WTC11 (cell line): Measurements from ENCODE around the gene PLCB2. TPM values are rescaled to one million over a fixed set of nuclear protein-coding genes. Genes with fewer than 3 reads are reported as not detected.
A peak's percentile ranks its signal among the peaks of the same experiment; 100 is the strongest.

ENCODE experiments used
- ATAC-seq: fragments of 200-7000 bp; cut with Tn5 transposase; 2 replicates; pipeline ENCODE4 v1.10.0; 2021; ENCODE audit warnings: mild to moderate bottlenecking, moderate library complexity
- CTCF ChIA-PET: fragments of 300-600 bp; sonication (Branson Sonifier 250); formaldehyde crosslinking; loops from one replicate; lab custom pipeline; 2021; ENCODE audit warnings: antibody characterized with exemption; lab: Charles Lee
- POLR2A ChIA-PET: fragments of 350-600 bp; sonication (Branson Sonifier 250); formaldehyde crosslinking; loops from one replicate; lab custom pipeline; 2021; ENCODE audit warnings: antibody characterized with exemption; lab: Charles Lee
- DNase-seq: peaks from one replicate; pipeline ENCODE4 v3.0.0; 2021; ENCODE audit warnings: low spot score
- H3K27ac Mint-ChIP-seq: 2 replicates; pipeline ENCODE4 v1.8.0; 2021; ENCODE audit warnings: mixed read lengths
- H3K27me3 Mint-ChIP-seq: 2 replicates; pipeline ENCODE4 v1.8.0; 2021; ENCODE audit warnings: low read depth, mild to moderate bottlenecking, moderate library complexity, mixed read lengths
- H3K36me3 Mint-ChIP-seq: 2 replicates; pipeline ENCODE4 v1.8.0; 2021; ENCODE audit warnings: mixed read lengths
- H3K4me1 Mint-ChIP-seq: 2 replicates; pipeline ENCODE4 v1.8.0; 2022; ENCODE audit warnings: mixed read lengths
- H3K4me3 Mint-ChIP-seq: 2 replicates; pipeline ENCODE4 v1.8.0; 2021; ENCODE audit warnings: mild to moderate bottlenecking, moderate library complexity, mixed read lengths
- H3K9me3 Mint-ChIP-seq: 2 replicates; pipeline ENCODE4 v1.8.0; 2021; ENCODE audit warnings: mixed read lengths
- ESRRA ChIP-seq: sonication (generic); formaldehyde crosslinking; IDR thresholded peaks from 2 replicates; pipeline ENCODE4 v1.8.1; 2022; ENCODE audit warnings: mild to moderate bottlenecking, missing genetic modification reagents, borderline replicate concordance
- GTF2I ChIP-seq: fragments of 250-450 bp; sonication (Bioruptor Pico); conservative IDR thresholded peaks from 2 replicates; pipeline ENCODE4 v1.4.0; 2021; ENCODE audit warnings: mild to moderate bottlenecking
- JAZF1 ChIP-seq: fragments of 250-450 bp; sonication (Bioruptor Pico); IDR thresholded peaks from 2 replicates; pipeline ENCODE4 v1.9.0; 2021; ENCODE audit warnings: moderate library complexity, mild to moderate bottlenecking, inconsistent platforms
- NFATC4 ChIP-seq: fragments of 250-450 bp; sonication (Bioruptor Pico); IDR thresholded peaks from 2 replicates; pipeline ENCODE4 v1.9.0; 2021; ENCODE audit warnings: mild to moderate bottlenecking
- NFYB ChIP-seq: sonication (generic); formaldehyde crosslinking; conservative IDR thresholded peaks from 2 replicates; pipeline ENCODE4 v1.8.0; 2022; ENCODE audit warnings: low read depth, missing genetic modification reagents
- NR2C2 ChIP-seq: sonication (generic); formaldehyde crosslinking; IDR thresholded peaks from 2 replicates; pipeline ENCODE4 v1.8.0; 2022; ENCODE audit warnings: mild to moderate bottlenecking, missing genetic modification reagents
- PRRX2 ChIP-seq: fragments of 250-450 bp; sonication (Bioruptor Pico); IDR thresholded peaks from 2 replicates; pipeline ENCODE4 v1.8.0; 2021; ENCODE audit warnings: mild to moderate bottlenecking
- RELA ChIP-seq: sonication (generic); formaldehyde crosslinking; IDR thresholded peaks from 2 replicates; pipeline ENCODE4 v1.8.1; 2022; ENCODE audit warnings: missing genetic modification reagents, mild to moderate bottlenecking, borderline replicate concordance
- ZBTB21 ChIP-seq: sonication (generic); formaldehyde crosslinking; IDR thresholded peaks from 2 replicates; pipeline ENCODE4 v1.8.1; 2023; ENCODE audit warnings: mild to moderate bottlenecking, missing genetic modification reagents, borderline replicate concordance
- ZNF232 ChIP-seq: sonication (generic); formaldehyde crosslinking; IDR thresholded peaks from 2 replicates; pipeline ENCODE4 v1.8.0; 2022; ENCODE audit warnings: mild to moderate bottlenecking, missing genetic modification reagents
- total RNA-seq: library from RNA; stranded (reverse); gene quantifications from 3 replicates; pipeline ENCODE4 v1.2.3, GENCODE V29; 2021
- TF ChIP-seq, protein P1 (sequence below): sonication (generic); formaldehyde crosslinking; IDR thresholded peaks from 2 replicates; pipeline ENCODE4 v1.8.1; 2023; ENCODE audit warnings: mild to moderate bottlenecking, missing genetic modification reagents
- TF ChIP-seq, protein P2 (sequence below): sonication (generic); formaldehyde crosslinking; IDR thresholded peaks from 2 replicates; pipeline ENCODE4 v1.8.1; 2023; ENCODE audit warnings: mild to moderate bottlenecking, missing genetic modification reagents, moderate library complexity
- TF ChIP-seq, protein P3 (sequence below): fragments of 200-600 bp; IDR thresholded peaks from 2 replicates; pipeline ENCODE4 v1.8.0; 2022; ENCODE audit warnings: antibody characterized with exemption
- TF ChIP-seq, protein P4 (sequence below): sonication (generic); formaldehyde crosslinking; IDR thresholded peaks from 2 replicates; pipeline ENCODE4 v1.8.1; 2022; ENCODE audit warnings: mild to moderate bottlenecking, moderate library complexity, missing genetic modification reagents

Gene PLCB2
- total RNA-seq, 1 experiment from 2014 or later = 15.2 TPM

DNA sequence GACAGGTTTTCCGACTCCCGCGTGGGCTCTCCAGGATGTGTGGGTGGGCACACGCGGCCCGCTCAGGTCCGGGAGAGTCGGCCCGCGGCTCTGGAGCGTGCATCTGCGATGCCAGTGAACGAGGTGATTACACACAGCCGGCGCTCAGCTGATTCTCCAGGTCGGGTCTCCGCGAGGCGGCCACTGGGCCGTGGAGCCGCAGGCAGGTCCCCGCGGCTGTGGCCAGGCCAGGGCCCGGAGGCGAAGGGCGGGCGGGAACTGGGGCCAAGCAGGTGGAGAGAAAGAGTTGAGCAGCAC is 55.6 kb downstream of the PLCB2 start:
- H3K9me3 Mint-ChIP-seq = no peaks in the 10 kb centered on the region
- H3K4me3 Mint-ChIP-seq = peak overlapping the region; percentile 52
- H3K27me3 Mint-ChIP-seq = peaks cover 38% of the 10 kb centered on the region
- ChIA-PET POLR2A (no interaction called here), CTCF (interaction anchor here (1.2 to 15.1 kb wide), 5 partner anchors 13 to 495 kb away, joined by 3 to 224 read pairs (median 10); partner anchors contain the start of gene PAK6)
- no peak overlapping the region for H3K27ac Mint-ChIP-seq
- ATAC-seq = no peak
- DNase-seq = no peak
- H3K4me1 Mint-ChIP-seq = peaks cover 18% of the 10 kb centered on the region
- no peak for TF ChIP-seq NFYB (CRISPR knock-in tag)
- TF ChIP-seq, protein P1, sequence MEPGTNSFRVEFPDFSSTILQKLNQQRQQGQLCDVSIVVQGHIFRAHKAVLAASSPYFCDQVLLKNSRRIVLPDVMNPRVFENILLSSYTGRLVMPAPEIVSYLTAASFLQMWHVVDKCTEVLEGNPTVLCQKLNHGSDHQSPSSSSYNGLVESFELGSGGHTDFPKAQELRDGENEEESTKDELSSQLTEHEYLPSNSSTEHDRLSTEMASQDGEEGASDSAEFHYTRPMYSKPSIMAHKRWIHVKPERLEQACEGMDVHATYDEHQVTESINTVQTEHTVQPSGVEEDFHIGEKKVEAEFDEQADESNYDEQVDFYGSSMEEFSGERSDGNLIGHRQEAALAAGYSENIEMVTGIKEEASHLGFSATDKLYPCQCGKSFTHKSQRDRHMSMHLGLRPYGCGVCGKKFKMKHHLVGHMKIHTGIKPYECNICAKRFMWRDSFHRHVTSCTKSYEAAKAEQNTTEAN (CRISPR knock-in tag) = no peak
- TF ChIP-seq, protein P2, sequence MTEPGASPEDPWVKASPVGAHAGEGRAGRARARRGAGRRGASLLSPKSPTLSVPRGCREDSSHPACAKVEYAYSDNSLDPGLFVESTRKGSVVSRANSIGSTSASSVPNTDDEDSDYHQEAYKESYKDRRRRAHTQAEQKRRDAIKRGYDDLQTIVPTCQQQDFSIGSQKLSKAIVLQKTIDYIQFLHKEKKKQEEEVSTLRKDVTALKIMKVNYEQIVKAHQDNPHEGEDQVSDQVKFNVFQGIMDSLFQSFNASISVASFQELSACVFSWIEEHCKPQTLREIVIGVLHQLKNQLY (CRISPR knock-in tag) = 0 out of 2 replicates have a peak, but pooled peaks have one; percentile 1
- no peaks in the 10 kb centered on the region for H3K36me3 Mint-ChIP-seq

DNA sequence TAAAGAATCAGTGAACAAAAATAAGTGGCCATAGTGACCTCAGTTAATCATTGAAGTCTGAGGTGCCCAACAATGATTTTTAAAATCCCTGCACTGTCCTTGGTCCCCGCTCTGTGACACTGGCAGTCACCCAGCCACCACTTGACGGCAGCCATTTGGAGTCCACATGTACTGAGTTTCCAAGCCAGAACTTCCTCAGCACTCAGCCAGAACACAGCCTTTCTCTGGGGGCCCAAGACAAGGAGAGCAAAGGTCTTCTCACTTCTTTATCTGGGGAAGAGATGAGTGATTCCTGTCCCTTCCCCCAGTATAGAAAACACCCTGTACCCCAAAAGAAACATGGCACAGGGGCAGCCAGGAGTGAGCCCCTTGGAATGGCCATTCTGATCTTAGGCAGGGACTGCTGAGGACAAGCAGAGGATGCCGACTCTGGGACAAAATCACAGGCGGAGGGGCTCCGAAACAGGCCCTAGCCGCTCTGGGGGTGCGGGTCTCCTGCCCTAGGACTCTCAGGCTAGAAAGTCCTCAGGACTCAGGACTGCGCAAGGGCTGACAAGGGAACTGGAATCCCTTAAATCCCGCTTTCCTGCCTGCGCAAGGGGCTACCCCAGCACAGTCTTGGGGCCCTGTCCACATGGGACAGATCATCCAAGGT is 56.1 kb downstream of the PLCB2 start:
- ATAC-seq = peak; percentile 7
- CTCF ChIA-PET = interaction anchor here (1.2 to 15.1 kb wide), 5 partner anchors 13 to 495 kb away, joined by 3 to 224 read pairs (median 10); partner anchors contain the start of gene PAK6
- DNase-seq = no peak
- TF ChIP-seq, protein P2 (CRISPR knock-in tag) = no peak
- no peak for TF ChIP-seq ESRRA (CRISPR knock-in tag)
- no peak for TF ChIP-seq GTF2I (CRISPR knock-in tag)
- TF ChIP-seq NFATC4 = no peak
- no peak for TF ChIP-seq RELA (CRISPR knock-in tag)
- no peak for TF ChIP-seq NR2C2 (CRISPR knock-in tag)
- TF ChIP-seq, protein P3, sequence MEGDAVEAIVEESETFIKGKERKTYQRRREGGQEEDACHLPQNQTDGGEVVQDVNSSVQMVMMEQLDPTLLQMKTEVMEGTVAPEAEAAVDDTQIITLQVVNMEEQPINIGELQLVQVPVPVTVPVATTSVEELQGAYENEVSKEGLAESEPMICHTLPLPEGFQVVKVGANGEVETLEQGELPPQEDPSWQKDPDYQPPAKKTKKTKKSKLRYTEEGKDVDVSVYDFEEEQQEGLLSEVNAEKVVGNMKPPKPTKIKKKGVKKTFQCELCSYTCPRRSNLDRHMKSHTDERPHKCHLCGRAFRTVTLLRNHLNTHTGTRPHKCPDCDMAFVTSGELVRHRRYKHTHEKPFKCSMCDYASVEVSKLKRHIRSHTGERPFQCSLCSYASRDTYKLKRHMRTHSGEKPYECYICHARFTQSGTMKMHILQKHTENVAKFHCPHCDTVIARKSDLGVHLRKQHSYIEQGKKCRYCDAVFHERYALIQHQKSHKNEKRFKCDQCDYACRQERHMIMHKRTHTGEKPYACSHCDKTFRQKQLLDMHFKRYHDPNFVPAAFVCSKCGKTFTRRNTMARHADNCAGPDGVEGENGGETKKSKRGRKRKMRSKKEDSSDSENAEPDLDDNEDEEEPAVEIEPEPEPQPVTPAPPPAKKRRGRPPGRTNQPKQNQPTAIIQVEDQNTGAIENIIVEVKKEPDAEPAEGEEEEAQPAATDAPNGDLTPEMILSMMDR = no peak
- no peaks in the 10 kb centered on the region for H3K9me3 Mint-ChIP-seq
- peaks cover 18% of the 10 kb centered on the region for H3K4me1 Mint-ChIP-seq
- H3K27me3 Mint-ChIP-seq = peaks cover 38% of the 10 kb centered on the region
- H3K27ac Mint-ChIP-seq = no peak overlapping the region
- POLR2A ChIA-PET = no interaction called here
- no peaks in the 10 kb centered on the region for H3K36me3 Mint-ChIP-seq
- peak overlapping the region; percentile 52 for H3K4me3 Mint-ChIP-seq

DNA sequence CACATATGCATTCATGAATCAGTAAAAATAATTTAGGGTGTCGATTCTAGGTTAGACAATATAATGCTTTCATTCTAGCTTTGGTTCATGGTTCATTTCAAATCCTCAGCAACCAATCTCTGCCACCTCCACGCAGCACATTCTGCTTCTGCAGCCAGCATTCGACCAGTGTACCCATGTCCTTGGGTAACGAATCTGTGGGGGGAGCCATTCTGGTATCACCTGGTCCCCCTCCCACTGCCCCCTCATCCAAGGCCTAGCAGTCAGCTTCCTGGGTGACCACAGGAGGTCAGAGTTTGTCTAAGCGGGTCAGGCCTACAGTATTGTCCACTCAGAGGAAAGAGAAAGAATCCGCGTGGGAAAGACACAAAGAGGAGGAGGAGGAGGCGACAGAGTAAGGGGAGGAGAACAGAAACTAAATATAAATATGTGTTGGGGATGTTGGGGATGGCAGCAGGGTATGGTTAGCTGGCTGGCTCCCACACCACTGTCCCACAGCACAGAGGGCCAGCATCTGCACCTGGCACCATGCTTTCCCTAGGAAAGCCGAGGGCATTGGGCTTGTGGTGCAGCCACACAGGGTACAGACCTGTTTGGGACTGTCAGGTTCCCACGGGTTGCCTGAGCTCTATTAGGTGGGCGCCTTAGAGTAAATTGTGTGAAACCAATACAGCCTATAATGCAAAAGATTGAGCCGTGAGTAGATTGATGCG is 56.8 kb downstream of the PLCB2 start:
- ChIA-PET POLR2A (no interaction called here), CTCF (interaction anchor here (0.9 to 15.1 kb wide), 4 partner anchors 12 to 34 kb away, joined by 4 to 224 read pairs (median 10); partner anchors contain the start of gene PAK6)
- peaks cover 20% of the 10 kb centered on the region for H3K4me1 Mint-ChIP-seq
- ATAC-seq (no peak), DNase-seq (peak; percentile 7)
- no peaks in the 10 kb centered on the region for H3K36me3 Mint-ChIP-seq
- peaks cover 38% of the 10 kb centered on the region for H3K27me3 Mint-ChIP-seq
- no peaks in the 10 kb centered on the region for H3K9me3 Mint-ChIP-seq
- no peak overlapping the region; the same call in 1 of the 2 replicates for H3K4me3 Mint-ChIP-seq
- no peak overlapping the region for H3K27ac Mint-ChIP-seq
- TF ChIP-seq PRRX2 (no peak), ZNF232 (CRISPR knock-in tag) (no peak), JAZF1 (no peak), ZBTB21 (CRISPR knock-in tag) (no peak)
- TF ChIP-seq, protein P4, sequence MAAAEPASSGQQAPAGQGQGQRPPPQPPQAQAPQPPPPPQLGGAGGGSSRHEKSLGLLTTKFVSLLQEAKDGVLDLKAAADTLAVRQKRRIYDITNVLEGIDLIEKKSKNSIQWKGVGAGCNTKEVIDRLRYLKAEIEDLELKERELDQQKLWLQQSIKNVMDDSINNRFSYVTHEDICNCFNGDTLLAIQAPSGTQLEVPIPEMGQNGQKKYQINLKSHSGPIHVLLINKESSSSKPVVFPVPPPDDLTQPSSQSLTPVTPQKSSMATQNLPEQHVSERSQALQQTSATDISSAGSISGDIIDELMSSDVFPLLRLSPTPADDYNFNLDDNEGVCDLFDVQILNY (CRISPR knock-in tag) = no peak
